ENCODE results near the gene CTNNA1.

CTNNA1 gene

GRCh38 chr5:138754699-138755057, 1.5 kb downstream of the CTNNA1 start (continued):
- TF ChIP-seq TSHZ2 (CRISPR knock-in tag; IDR thresholded peaks at IDR 0.05): no peak
- no peak for TF ChIP-seq GLIS3 (CRISPR knock-in tag; IDR thresholded peaks at IDR 0.05)
- no peak for TF ChIP-seq CSDC2 (CRISPR knock-in tag; IDR thresholded peaks at IDR 0.05)

DNA sequence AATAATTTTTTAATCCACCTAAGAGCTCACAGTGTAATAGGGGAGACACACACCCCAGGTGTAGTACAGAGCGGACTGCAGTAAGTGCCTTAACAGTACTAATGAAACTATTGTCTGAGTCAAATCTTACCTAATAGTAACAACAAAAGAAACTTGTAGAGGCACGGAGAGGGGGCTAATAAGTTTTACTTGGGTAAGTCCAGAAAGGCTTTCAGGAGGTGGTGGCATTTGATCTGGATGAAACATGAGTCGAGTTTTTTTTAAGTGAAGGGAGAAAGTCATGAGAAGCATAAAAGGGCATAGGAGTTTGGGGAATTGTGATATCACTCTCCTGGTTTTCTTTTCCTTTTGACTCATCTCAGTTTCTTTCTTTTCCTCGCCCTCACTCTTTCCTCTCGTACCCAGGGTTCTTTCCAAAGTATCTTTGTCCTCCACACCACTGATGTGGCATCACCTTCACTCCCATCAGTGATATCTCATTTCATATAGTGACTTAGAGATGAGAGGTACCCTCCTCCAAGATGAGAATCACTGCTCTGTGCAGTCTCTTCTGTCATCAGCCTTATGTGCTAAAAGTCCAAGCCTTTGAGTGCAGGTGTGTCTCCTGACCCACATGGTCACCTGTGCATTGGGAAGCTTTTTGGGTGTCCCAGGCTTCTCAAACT, 2.0 kb downstream of the CTNNA1 start:
- ATAC-seq: no peak

More for the DNA sequence above, 2.0 kb downstream of the CTNNA1 start:
- TF ChIP-seq, protein P1, sequence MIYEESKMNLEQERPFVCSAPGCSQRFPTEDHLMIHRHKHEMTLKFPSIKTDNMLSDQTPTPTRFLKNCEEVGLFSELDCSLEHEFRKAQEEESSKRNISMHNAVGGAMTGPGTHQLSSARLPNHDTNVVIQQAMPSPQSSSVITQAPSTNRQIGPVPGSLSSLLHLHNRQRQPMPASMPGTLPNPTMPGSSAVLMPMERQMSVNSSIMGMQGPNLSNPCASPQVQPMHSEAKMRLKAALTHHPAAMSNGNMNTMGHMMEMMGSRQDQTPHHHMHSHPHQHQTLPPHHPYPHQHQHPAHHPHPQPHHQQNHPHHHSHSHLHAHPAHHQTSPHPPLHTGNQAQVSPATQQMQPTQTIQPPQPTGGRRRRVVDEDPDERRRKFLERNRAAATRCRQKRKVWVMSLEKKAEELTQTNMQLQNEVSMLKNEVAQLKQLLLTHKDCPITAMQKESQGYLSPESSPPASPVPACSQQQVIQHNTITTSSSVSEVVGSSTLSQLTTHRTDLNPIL (CRISPR knock-in tag; IDR thresholded peaks at IDR 0.05; ENCODE audit: low read depth): no peak
- no peak for TF ChIP-seq PATZ1 (CRISPR knock-in tag; IDR thresholded peaks at IDR 0.05; ENCODE audit: borderline replicate concordance)
- TF ChIP-seq PPARA (CRISPR knock-in tag; IDR thresholded peaks at IDR 0.05; ENCODE audit: borderline replicate concordance): no peak
- no peak for TF ChIP-seq CSDC2 (CRISPR knock-in tag; IDR thresholded peaks at IDR 0.05)
- TF ChIP-seq TSHZ2 (CRISPR knock-in tag; IDR thresholded peaks at IDR 0.05): no peak
- TF ChIP-seq ZFP3 (CRISPR knock-in tag; IDR thresholded peaks at IDR 0.05): no peak
- no peak for TF ChIP-seq RARB (CRISPR knock-in tag; IDR thresholded peaks at IDR 0.05)
- no peak for TF ChIP-seq ESRRG (CRISPR knock-in tag; IDR thresholded peaks at IDR 0.05)
- no peak for TF ChIP-seq GLIS3 (CRISPR knock-in tag; IDR thresholded peaks at IDR 0.05)
- TF ChIP-seq, protein P2, sequence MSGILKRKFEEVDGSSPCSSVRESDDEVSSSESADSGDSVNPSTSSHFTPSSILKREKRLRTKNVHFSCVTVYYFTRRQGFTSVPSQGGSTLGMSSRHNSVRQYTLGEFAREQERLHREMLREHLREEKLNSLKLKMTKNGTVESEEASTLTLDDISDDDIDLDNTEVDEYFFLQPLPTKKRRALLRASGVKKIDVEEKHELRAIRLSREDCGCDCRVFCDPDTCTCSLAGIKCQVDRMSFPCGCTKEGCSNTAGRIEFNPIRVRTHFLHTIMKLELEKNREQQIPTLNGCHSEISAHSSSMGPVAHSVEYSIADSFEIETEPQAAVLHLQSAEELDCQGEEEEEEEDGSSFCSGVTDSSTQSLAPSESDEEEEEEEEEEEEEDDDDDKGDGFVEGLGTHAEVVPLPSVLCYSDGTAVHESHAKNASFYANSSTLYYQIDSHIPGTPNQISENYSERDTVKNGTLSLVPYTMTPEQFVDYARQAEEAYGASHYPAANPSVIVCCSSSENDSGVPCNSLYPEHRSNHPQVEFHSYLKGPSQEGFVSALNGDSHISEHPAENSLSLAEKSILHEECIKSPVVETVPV (CRISPR knock-in tag; IDR thresholded peaks at IDR 0.05): no peak
- TF ChIP-seq TOX (CRISPR knock-in tag; IDR thresholded peaks at IDR 0.05; ENCODE audit: borderline replicate concordance): no peak
- TF ChIP-seq ZFP30 (CRISPR knock-in tag; IDR thresholded peaks at IDR 0.05): no peak
- TF ChIP-seq ZNF8 (CRISPR knock-in tag; IDR thresholded peaks at IDR 0.05): no peak
- no peak for TF ChIP-seq ISL1 (CRISPR knock-in tag; IDR thresholded peaks at IDR 0.05)
- no peak for TF ChIP-seq ZNF565 (CRISPR knock-in tag; conservative IDR thresholded peaks at IDR 0.05; ENCODE audit: low read depth)

All from SK-N-SH treated with all-trans-retinoic acid at 6 μM for 48 hours (cell line).